ENCODE measurements around the gene RRAS.
A peak's percentile ranks its signal among the peaks of the same experiment; 100 is the strongest.

The RRAS gene

DNA sequence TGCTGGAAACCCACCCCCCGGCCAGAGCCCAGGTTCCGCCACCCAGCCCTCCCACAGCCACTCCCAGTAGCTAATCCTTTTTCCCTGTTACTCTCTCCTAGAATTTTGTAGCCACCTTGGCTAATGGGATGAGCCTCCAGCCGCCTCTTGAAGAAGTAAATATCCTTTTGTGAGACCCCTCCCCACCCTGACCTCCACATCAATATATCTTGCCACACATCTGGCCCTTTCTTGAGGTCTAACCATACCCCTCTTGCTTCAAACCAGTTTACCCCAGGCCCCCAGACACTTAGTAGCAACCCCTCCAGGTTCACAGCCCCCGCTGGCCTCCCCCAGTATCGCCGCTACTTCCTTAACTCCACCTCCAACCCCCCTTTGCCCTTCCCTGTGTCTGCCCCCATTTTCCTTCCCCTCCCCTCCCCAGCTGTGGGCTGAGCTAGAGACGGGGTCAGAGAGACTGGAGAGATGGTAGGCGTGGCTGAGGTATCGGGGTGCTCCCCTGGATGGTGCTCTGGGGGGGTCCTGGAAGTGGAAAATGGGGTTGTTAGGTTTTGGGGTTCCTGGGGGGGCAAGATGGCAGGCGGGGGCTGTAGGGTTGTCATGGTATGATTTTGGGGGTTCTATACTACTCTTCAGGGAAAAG, 39.9 kb upstream of the RRAS start:
- no peak for DNase-seq
- peak overlapping the region; percentile 76 to 78 for H3K4me3 Mint-ChIP-seq
- peak overlapping the region in 1 of 2 donors; percentile 59 for H3K27ac Mint-ChIP-seq
- H3K27me3 Mint-ChIP-seq = no peaks in the 10 kb centered on the region
- H3K4me1 Mint-ChIP-seq = peaks cover 62% of the 10 kb centered on the region
- ATAC-seq = no peak
- no peaks in the 10 kb centered on the region for H3K9me3 Mint-ChIP-seq

DNA sequence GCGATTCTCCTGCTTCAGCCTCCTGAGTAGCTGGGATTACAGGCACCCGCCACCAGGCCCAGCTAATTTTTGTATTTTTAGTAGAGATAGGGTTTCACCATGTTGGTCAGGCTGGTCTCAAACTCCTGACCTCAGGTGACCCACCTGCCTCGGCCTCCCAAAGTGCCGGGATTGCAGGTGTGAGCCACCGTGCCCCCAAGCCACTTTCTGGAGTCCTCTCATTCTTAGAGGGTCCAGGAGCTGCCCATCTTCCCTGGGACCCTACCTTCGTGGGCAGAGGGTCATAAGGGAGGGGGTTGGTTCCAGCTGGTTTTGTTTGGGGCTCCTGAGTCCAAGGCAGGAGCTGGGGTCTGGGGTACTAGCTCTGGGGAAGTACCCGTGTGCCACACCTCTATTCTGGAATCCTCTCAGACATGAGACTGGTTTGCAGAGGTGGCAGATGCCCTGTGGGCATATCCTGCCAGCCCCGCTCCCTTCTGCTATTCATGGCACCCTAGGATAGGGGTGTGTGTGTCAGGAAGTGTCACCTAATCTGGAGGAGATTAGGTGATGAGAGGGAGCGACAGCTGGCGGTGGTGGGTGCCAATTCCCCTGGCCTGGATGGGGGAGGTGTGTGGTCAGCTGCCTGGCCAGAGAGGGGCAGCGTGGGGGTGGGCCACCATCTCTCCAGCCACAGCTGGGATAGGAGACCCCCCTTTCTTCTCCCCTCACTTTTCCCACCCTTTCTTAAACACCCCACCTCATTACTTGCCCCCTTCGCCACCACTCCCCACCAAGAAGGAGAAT, 39.2 kb upstream of the RRAS start:
- Mint-ChIP-seq H3K9me3 (no peaks in the 10 kb centered on the region), H3K27ac (peak overlapping the region in 1 of 2 donors; percentile 42), H3K27me3 (no peaks in the 10 kb centered on the region), H3K4me3 (peak overlapping the region; percentile 85 to 99), H3K4me1 (peaks cover 61% of the 10 kb centered on the region)
- DNase-seq = no peak
- no peak for ATAC-seq

DNA sequence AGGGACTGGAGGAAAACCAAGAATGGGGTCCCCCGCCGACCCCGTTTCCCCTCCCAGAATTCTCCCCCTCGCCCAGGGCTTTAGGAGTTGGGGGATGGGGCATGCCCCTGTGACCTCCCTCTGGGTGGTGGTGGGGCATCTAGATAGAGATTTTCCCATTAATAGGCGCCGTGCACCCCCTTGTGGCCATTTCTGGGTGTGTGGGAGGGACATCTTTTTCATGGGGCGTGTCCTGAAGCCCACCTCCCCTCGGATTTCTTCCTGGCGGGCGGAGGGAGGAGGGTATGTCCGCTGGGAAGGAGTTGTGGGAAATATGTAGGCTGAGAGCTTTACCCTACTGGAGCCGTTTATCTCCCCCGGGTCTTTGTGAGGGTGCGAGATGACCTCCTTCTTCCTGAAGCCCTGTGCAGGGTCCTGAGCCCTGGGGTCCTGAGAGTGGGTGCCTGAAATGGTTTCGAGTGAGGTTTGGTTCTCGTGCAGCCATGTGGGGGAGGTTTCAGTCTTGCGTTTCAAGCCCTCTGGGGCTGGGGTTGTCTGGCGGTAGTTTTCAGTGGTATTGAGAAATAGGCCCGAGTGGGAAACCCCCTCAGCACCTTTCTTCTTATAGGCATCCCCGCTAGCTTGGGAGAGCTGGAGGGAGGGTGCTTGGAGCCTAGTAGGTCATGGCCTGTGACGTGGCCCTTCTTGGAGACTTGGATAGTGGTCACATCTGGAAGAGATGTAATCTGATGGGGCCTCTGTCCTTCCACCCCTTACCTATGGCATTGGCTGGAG, 38.1 kb upstream of the RRAS start:
- Mint-ChIP-seq H3K4me3 (peak overlapping the region; percentile 85 to 99), H3K27me3 (no peaks in the 10 kb centered on the region), H3K4me1 (peaks cover 54% of the 10 kb centered on the region), H3K9me3 (no peaks in the 10 kb centered on the region), H3K27ac (peak overlapping the region; percentile 84 to 99)
- ATAC-seq = peak; percentile 48
- DNase-seq = peak; percentile 90

DNA sequence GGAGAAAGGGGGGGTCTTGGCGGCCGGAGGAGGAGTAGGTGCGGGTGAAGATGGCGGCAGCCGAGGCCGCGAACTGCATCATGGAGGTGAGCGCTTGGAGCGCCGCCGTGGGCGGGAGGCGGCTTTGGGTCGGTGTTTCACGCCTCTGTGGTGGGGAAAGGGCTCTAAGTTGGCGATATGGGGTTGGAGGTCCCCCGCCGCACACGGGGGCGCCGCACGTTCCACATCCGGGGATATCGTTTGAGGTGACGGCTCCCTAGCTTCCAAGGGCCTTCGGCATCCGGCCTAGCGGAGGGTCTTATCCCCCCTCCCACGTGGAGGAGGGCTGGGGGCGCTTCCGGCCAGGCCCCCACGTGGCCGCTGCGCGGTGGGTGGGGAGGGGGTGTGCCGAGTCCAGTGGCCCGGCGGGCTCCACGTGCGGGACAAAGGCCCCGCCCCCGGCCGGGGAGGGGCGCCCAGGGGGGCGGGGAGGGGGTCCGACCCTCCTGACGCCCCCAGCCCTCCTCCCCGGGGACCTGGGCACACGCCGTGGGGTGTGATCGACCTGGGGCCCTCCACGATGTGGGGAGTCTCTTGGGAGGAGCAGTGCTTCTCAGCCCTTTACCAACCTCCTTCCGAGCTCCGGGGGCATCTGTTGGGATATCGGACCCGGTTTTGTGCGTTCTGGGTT, 37.4 kb upstream of the RRAS start, which contains the start of gene PRMT1:
Gene PRMT1, plus strand, starts transcription at position 41 of the 670 bp plus-strand sequence. Its CDS starts 10 bp downstream, at position 51.
- DNase-seq = peak in 1 of 2 donors; percentile 72
- Mint-ChIP-seq H3K9me3 (no peaks in the 10 kb centered on the region), H3K27ac (peak within 1 kb of the TSS; percentile 100), H3K27me3 (no peaks in the 10 kb centered on the region), H3K4me3 (peak within 1 kb of the TSS; percentile 90 to 99), H3K4me1 (peaks cover 54% of the 10 kb centered on the region)
- peak; percentile 25 for ATAC-seq

DNA sequence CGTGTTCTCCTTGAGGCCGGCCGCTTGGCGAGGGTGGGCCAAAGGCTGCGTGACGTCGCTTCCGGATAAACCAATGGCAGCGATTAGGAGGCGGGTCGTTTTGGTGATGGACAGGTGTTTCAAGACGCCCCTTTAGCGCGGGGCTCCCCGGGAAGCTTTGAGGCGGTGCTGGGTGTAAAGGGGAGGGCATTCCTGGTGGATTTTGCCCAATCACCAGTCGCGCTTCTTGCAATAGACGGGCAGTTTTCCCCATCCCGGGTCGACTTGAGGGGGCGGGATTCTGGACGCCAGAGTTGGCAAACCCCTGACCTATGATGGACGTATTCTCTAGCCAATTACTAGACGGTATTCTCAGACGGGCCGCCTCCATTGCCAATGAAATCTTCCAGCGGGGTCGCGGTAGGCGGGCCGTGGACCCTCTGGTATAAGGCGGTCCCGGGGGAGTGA, 36.9 kb upstream of the RRAS start:
- peak overlapping the region; percentile 87 to 90 for H3K4me3 Mint-ChIP-seq
- no peaks in the 10 kb centered on the region for H3K9me3 Mint-ChIP-seq
- H3K4me1 Mint-ChIP-seq = peaks cover 54% of the 10 kb centered on the region
- peak; percentile 82 for ATAC-seq
- peak; percentile 99 to 100 for DNase-seq
- H3K27ac Mint-ChIP-seq = peak overlapping the region; percentile 100
- H3K27me3 Mint-ChIP-seq = no peaks in the 10 kb centered on the region

DNA sequence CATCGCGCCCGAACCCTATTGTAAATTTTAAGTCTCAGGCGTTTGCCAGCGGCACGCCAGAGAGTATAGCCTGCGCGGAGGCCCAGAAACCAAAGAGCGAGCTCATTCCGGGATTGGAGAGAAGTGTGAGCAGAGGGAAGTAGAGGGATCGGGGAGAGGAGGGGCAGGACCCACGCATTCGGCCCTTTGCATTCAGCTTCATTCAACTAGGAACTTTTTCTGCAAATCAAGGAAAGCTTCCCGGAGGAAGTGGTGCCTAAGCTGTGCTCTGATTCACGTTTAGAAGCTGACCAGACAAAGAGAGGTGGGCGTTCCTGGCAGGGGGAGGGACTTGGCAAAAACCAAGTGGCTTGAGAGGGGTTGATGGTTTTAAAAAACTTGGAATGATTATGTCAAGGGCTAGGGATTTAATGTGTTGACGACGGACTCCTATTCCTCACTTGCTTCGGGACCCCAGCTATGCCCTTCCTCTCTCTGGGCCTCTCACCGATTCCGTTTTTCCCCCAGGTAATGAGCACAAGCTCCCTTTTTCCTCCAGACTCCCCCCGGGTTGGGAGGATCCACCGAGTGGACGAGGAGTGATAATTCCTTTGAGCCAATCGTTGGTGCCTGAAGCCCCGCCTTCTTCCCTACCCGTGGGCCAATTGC, 36.3 kb upstream of the RRAS start:
- no peak for ATAC-seq
- H3K4me3 Mint-ChIP-seq = peak overlapping the region; percentile 87 to 90
- peak overlapping the region; percentile 100 for H3K27ac Mint-ChIP-seq
- H3K9me3 Mint-ChIP-seq = no peaks in the 10 kb centered on the region
- H3K27me3 Mint-ChIP-seq = no peaks in the 10 kb centered on the region
- DNase-seq = no peak
- H3K4me1 Mint-ChIP-seq = peaks cover 54% of the 10 kb centered on the region

DNA sequence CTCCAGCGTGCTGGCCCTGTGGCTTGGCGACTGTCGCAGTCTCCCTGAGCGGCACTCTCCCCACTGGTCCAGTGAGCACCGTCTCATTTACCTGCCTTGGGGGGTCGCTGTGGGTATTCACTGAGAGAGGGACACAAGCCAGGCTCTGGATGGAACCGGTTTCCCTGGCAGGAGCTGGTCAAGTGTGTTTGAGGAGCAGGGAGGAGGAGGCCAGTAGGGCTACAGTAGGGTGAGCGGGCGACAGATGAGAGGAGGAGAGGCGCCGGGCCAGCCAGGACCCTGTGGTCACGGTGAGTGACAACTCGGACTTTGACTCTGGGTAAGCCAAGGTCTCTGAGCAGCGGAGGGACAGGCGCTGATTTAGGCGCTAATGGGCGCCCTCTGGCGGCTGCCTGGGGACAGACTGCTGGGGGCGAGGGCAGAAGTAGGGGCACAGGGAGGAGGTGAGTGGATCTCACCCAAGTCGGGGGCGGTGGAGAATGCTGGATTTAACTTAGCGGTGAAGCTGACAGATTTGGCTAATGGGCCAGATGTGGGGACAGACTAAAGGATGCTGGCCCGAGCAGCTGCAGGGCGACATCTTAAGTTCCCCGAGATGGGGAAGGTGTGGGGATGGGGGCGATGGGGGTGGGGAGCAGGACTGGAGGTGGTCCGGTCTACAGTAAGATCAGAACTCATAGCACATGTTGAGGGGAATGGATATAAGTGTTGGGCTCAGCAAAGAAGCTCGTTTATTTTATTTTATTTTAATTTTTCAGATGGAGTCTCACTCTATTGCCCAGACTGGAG, 32.4 kb upstream of the RRAS start:
- no peaks in the 10 kb centered on the region for H3K9me3 Mint-ChIP-seq
- peak overlapping the region in 1 of 2 donors; percentile 16 for H3K27ac Mint-ChIP-seq
- ATAC-seq = peak; percentile 18
- H3K27me3 Mint-ChIP-seq = no peaks in the 10 kb centered on the region
- H3K4me1 Mint-ChIP-seq = peaks cover 21% of the 10 kb centered on the region
- peak overlapping the region in 1 of 2 donors; percentile 1 for H3K4me3 Mint-ChIP-seq
- DNase-seq = peak; percentile 77 to 79

DNA sequence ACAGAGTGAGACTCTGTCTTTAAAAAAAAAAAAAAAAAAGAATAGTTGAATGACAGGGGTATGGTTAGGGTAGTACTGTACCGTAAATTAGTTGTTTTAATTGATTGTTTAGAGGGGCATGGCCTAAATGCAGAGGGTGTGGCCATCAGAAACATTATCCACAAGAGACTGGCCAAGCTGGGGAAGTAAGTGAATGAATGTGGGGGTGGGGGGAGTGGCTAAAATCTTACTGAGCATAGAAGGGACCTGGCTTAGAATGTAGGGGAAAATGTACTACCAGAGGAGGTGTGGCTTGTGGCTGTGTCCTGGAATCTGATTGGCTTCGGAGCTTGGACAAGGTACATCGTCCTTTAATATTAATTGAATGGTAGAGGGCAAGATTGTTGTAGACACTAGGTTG, 29.6 kb upstream of the RRAS start:
- no peak overlapping the region for H3K27ac Mint-ChIP-seq
- H3K27me3 Mint-ChIP-seq = no peaks in the 10 kb centered on the region
- peaks cover 24% of the 10 kb centered on the region for H3K4me1 Mint-ChIP-seq
- H3K9me3 Mint-ChIP-seq = no peaks in the 10 kb centered on the region
- ATAC-seq (no peak), DNase-seq (no peak)
- no peak overlapping the region for H3K4me3 Mint-ChIP-seq

DNA sequence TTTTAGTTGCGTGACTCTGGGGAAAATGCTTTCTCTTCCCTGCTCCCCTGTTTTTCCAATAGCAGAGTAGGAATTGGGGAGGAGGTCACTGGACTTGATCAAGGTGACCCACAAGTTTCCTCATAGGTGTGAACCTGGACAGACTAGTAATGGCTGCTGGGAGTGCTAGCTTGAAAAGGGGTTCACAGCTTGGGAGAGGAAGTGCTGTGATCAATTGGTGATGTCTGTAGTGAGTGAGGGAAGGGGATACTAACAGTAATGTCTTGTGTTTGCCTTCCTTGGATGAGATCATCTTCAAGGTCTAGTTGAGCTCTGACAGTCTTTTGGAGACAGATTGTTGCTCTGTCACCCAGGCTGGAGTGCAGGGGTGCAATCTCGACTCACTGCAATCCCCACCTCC, 27.5 kb upstream of the RRAS start:
- ATAC-seq = no peak
- Mint-ChIP-seq H3K27ac (no peak overlapping the region), H3K27me3 (no peaks in the 10 kb centered on the region), H3K4me3 (peak overlapping the region; percentile 91 to 97), H3K9me3 (no peaks in the 10 kb centered on the region), H3K4me1 (peaks cover 42% of the 10 kb centered on the region)
- no peak for DNase-seq

DNA sequence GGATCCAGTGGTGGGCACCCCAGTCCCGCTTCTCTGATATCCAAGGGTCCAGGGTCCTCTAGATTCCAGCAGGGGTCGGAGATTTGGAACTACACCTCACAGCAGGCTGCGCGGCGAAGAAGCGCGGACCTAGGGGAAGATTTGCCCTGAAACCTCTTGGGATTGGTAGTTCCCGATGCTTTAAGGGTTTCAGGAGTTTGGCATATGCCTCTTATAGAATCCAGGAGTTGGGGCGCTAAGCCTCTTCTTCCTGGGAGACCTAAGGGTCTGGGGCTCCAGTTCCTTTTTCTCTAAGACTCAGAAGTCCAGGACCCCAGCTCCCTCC, 26.1 kb upstream of the RRAS start:
- no peaks in the 10 kb centered on the region for H3K27me3 Mint-ChIP-seq
- H3K27ac Mint-ChIP-seq = peak overlapping the region; percentile 94 to 97
- H3K4me1 Mint-ChIP-seq = peaks cover 37% of the 10 kb centered on the region
- ATAC-seq = no peak
- H3K9me3 Mint-ChIP-seq = no peaks in the 10 kb centered on the region
- no peak for DNase-seq
- H3K4me3 Mint-ChIP-seq = peak overlapping the region; percentile 91 to 97

DNA sequence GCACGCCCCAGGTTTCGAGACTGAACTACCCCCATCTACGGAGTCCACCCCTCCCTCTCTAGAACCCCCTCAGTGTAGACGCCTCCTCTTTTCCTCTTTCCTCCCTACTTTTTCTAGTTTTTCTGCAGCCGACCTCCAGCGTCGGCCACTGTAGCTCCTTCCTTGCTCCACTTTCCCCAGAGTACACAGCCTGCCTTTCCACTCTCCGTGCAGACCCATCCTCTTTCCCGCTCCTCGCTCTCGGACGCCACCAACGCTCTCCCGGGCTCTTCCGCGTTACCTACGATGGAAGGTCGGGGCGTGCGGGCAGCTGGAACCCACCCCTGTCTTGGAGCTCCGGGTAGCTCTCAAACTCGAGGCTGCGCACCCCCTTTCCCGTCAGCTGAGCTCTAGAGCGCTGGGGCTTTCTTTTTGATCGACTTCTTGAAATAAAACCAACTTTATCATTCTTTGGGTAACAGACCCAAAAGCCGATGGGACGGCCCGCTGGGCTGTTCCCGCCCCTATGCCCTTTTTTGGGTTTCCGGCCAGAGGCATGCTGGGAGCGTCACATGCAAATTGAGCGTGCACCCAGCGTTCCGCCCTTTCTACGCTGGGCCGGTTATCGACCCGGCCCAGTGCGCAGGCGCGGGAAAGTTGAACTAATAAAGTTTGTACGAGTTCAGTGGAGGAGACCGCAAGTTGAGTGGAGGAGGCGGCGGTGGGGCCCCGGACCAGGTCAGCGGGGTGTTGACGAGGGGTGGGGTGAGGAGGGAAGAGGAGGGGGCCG, 25.6 kb upstream of the RRAS start, which contains the start of the genes BCL2L12 and IRF3:
Gene BCL2L12, plus strand, starts transcription at position 583 of the 769 bp plus-strand sequence. CDS start 760 bp downstream, outside the sequence.
Gene IRF3, minus strand, starts transcription at position 507 of the 769 bp plus-strand sequence. CDS start 1,019 bp downstream, outside the sequence.
- Mint-ChIP-seq H3K27me3 (no peaks in the 10 kb centered on the region), H3K27ac (peak within 1 kb of the TSS; percentile 94 to 97), H3K4me3 (peak within 1 kb of the TSS; percentile 91 to 97), H3K9me3 (no peaks in the 10 kb centered on the region), H3K4me1 (peaks cover 37% of the 10 kb centered on the region)
- ATAC-seq = peak; percentile 91
- DNase-seq = peak; percentile 98

DNA sequence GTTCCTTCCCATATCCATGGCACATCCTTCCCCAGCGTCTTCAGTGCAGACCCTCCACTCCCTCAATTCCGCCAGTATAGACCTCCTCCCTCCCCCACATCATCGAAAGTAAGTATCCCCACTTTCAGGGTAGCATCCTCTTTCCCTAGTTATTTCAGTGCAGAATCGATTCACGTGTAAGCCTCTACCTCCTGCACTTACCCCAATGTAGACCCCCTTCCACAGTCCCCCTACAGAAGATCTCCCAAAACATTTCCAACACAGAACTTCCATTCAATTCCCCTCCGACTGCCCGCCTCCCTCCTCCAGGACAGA, 25.1 kb upstream of the RRAS start:
- DNase-seq = peak; percentile 36 to 38
- peak overlapping the region; percentile 92 to 97 for H3K27ac Mint-ChIP-seq
- no peak for ATAC-seq
- peak overlapping the region; percentile 91 to 97 for H3K4me3 Mint-ChIP-seq
- H3K9me3 Mint-ChIP-seq = no peaks in the 10 kb centered on the region
- H3K27me3 Mint-ChIP-seq = no peaks in the 10 kb centered on the region
- H3K4me1 Mint-ChIP-seq = peaks cover 39% of the 10 kb centered on the region

DNA sequence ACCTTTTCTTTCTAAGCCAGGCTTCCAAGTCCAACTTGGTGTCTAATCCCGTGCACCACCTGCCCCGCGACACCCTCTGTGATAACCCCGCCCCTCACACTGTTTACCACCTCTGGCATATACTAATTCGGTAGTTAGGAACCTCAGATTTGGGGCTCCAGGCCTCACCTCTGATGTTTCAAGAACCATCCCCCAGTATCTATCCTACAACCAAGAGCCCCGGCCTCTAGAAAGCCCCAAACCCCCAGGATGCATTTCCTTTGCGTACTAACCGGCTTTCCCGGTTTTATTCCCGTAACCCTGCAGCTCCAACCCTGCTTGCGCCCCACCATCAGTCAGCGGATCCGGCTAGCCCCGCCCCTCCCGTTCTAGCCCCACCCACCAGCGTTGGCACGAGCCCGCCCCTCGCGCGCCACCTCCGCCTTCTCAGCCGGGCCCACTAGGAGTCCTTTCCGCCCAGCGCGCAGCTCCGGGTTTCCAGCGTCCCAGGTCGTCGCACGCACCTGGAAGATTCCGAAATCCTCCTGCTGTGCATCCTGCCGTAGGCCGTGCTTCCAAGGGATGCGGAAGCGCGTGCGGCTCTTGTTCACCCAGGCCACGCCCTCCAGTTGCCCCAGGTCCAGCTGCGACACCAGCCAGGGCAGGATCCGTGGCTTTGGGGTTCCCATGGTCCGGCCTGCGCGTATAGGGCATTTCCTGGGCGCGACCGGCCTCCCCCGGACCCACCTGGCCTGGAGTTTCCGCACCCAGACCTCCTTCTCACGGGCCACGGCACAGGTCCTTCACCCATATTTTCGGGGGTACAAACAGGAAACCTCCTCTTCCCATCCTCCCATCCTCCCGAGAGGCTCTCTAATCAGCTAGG, 24.5 kb upstream of the RRAS start:
- Mint-ChIP-seq H3K27ac (peak overlapping the region; percentile 92 to 97), H3K27me3 (no peaks in the 10 kb centered on the region), H3K4me1 (peaks cover 45% of the 10 kb centered on the region), H3K4me3 (peak overlapping the region; percentile 91 to 97), H3K9me3 (no peaks in the 10 kb centered on the region)
- peak; percentile 82 to 85 for DNase-seq
- ATAC-seq = peak; percentile 74
